Measurements from ENCODE around the gene FMNL1.

FMNL1 gene

GRCh38 chr17:45222996-45223538 is 1.4 kb downstream of the FMNL1 start:
- Histone ChIP-seq H3K27ac (replicated peaks) (peak overlapping the region; percentile 81), H3K4me3 (replicated peaks; ENCODE audit: insufficient read depth, low read length) (peak overlapping the region; percentile 80)

GRCh38 chr17:45223539-45224528 is 2.1 kb downstream of the FMNL1 start:
- peak overlapping the region; percentile 80 for H3K4me3 ChIP-seq (replicated peaks; ENCODE audit: insufficient read depth, low read length)

More at GRCh38 chr17:45222996-45223538, 1.4 kb downstream of the FMNL1 start:
- DNase-seq (ENCODE audit: low read depth in 1 of 2, low spot score in 1 of 2), result no peak
- TF ChIP-seq, protein P1, sequence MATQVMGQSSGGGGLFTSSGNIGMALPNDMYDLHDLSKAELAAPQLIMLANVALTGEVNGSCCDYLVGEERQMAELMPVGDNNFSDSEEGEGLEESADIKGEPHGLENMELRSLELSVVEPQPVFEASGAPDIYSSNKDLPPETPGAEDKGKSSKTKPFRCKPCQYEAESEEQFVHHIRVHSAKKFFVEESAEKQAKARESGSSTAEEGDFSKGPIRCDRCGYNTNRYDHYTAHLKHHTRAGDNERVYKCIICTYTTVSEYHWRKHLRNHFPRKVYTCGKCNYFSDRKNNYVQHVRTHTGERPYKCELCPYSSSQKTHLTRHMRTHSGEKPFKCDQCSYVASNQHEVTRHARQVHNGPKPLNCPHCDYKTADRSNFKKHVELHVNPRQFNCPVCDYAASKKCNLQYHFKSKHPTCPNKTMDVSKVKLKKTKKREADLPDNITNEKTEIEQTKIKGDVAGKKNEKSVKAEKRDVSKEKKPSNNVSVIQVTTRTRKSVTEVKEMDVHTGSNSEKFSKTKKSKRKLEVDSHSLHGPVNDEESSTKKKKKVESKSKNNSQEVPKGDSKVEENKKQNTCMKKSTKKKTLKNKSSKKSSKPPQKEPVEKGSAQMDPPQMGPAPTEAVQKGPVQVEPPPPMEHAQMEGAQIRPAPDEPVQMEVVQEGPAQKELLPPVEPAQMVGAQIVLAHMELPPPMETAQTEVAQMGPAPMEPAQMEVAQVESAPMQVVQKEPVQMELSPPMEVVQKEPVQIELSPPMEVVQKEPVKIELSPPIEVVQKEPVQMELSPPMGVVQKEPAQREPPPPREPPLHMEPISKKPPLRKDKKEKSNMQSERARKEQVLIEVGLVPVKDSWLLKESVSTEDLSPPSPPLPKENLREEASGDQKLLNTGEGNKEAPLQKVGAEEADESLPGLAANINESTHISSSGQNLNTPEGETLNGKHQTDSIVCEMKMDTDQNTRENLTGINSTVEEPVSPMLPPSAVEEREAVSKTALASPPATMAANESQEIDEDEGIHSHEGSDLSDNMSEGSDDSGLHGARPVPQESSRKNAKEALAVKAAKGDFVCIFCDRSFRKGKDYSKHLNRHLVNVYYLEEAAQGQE (IDR thresholded peaks at IDR 0.05; ENCODE audit: insufficient replicate concordance, low read depth), result no peak
- TF ChIP-seq GABPA (IDR thresholded peaks at IDR 0.05; ENCODE audit: low read depth) (no peak), POLR2AphosphoS5 (IDR thresholded peaks at IDR 0.05; ENCODE audit: low read depth) (no peak), SPI1 (IDR thresholded peaks at IDR 0.05; ENCODE audit: borderline replicate concordance, low read depth) (no peak)
- TF ChIP-seq, protein P2, sequence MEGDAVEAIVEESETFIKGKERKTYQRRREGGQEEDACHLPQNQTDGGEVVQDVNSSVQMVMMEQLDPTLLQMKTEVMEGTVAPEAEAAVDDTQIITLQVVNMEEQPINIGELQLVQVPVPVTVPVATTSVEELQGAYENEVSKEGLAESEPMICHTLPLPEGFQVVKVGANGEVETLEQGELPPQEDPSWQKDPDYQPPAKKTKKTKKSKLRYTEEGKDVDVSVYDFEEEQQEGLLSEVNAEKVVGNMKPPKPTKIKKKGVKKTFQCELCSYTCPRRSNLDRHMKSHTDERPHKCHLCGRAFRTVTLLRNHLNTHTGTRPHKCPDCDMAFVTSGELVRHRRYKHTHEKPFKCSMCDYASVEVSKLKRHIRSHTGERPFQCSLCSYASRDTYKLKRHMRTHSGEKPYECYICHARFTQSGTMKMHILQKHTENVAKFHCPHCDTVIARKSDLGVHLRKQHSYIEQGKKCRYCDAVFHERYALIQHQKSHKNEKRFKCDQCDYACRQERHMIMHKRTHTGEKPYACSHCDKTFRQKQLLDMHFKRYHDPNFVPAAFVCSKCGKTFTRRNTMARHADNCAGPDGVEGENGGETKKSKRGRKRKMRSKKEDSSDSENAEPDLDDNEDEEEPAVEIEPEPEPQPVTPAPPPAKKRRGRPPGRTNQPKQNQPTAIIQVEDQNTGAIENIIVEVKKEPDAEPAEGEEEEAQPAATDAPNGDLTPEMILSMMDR (IDR thresholded peaks at IDR 0.05; ENCODE audit: insufficient read depth, low read length), result no peak
- H3K27me3 ChIP-seq (ENCODE audit: insufficient read depth, poor library complexity, severe bottlenecking), result no peaks in the 10 kb centered on the region

GRCh38 chr17:45224671-45225050 is 3.0 kb downstream of the FMNL1 start:
- H3K27me3 ChIP-seq (ENCODE audit: insufficient read depth, poor library complexity, severe bottlenecking), result no peaks in the 10 kb centered on the region

More at GRCh38 chr17:45223539-45224528, 2.1 kb downstream of the FMNL1 start:
- Histone ChIP-seq H3K27me3 (ENCODE audit: insufficient read depth, poor library complexity, severe bottlenecking) (no peaks in the 10 kb centered on the region), H3K27ac (replicated peaks) (peak overlapping the region; percentile 81)
- peak in 1 of 2 experiments; percentile 37 for DNase-seq (ENCODE audit: low read depth in 1 of 2, low spot score in 1 of 2)
- TF ChIP-seq, protein P1 (IDR thresholded peaks at IDR 0.05; ENCODE audit: insufficient replicate concordance, low read depth), result no peak
- TF ChIP-seq GABPA (IDR thresholded peaks at IDR 0.05; ENCODE audit: low read depth) (no peak), SPI1 (IDR thresholded peaks at IDR 0.05; ENCODE audit: borderline replicate concordance, low read depth) (no peak), POLR2AphosphoS5 (IDR thresholded peaks at IDR 0.05; ENCODE audit: low read depth) (no peak)
- TF ChIP-seq, protein P2 (IDR thresholded peaks at IDR 0.05; ENCODE audit: insufficient read depth, low read length), result no peak

More at GRCh38 chr17:45224671-45225050, 3.0 kb downstream of the FMNL1 start:
- Histone ChIP-seq H3K4me3 (replicated peaks; ENCODE audit: insufficient read depth, low read length) (peak overlapping the region; percentile 80), H3K27ac (replicated peaks) (peak overlapping the region; percentile 81)
- DNase-seq (ENCODE audit: low read depth in 1 of 2, low spot score in 1 of 2), result no peak
- TF ChIP-seq, protein P2 (IDR thresholded peaks at IDR 0.05; ENCODE audit: insufficient read depth, low read length), result no peak
- no peak for TF ChIP-seq POLR2AphosphoS5 (IDR thresholded peaks at IDR 0.05; ENCODE audit: low read depth)
- TF ChIP-seq SPI1 (IDR thresholded peaks at IDR 0.05; ENCODE audit: borderline replicate concordance, low read depth), result no peak
- TF ChIP-seq, protein P1 (IDR thresholded peaks at IDR 0.05; ENCODE audit: insufficient replicate concordance, low read depth), result no peak
- TF ChIP-seq GABPA (IDR thresholded peaks at IDR 0.05; ENCODE audit: low read depth), result no peak

Data from HL-60 (cell line).